HCT116 (cell line): ENCODE data around the gene ZP1. TPM values are rescaled to one million over a fixed set of nuclear protein-coding genes. Genes with fewer than 3 reads are reported as not detected.
A peak's percentile ranks its signal among the peaks of the same experiment; 100 is the strongest.

Experiments used
- ATAC-seq: fragments of 200-7000 bp; cut with Tn5 transposase; 2 replicates; pipeline ENCODE4 v1.9.1; 2020; ENCODE audit warnings: mild to moderate bottlenecking, moderate library complexity
- BruUV-seq: library from RNA; stranded (reverse); fragments of 400-500 nt; replicated peaks from 2 replicates; lab custom pipeline; 2021; lab: Mats Ljungman, UMichigan
- CTCF ChIA-PET: fragments of 300-600 bp; sonication (Branson Sonifier 250); formaldehyde crosslinking; loops from one replicate; lab custom pipeline; 2021; ENCODE audit warnings: antibody characterized with exemption; lab: Charles Lee
- POLR2A ChIA-PET: fragments of 300-600, 350-600 bp; sonication (Branson Sonifier 250); formaldehyde crosslinking; loops from one replicate; lab custom pipeline; 2021; ENCODE audit warnings: antibody characterized with exemption; lab: Charles Lee
- RAD21 ChIA-PET, 2 experiments: fragments of 300-600 bp; sonication (Branson Sonifier 250); formaldehyde crosslinking; loops; one replicate each; lab custom pipeline; 2023; ENCODE audit warnings: low total read pairs in 2 of 2; ENCODE audit not compliant: uncharacterized antibody in 2 of 2, unreplicated experiment in 2 of 2, low non-redundant PET in 1 of 2; lab: Charles Lee
- DNase-seq: peaks from one replicate; pipeline ENCODE4 v3.0.0-alpha.2; 2010; ENCODE audit warnings: low read depth, low spot score
- H2AFZ ChIP-seq: fragments of 200-600 bp; shearing (Covaris generic), sonication (generic); 2 replicates; pipeline ENCODE4 v1.6.1; 2017; ENCODE audit warnings: low read depth, mixed run types, mixed read lengths, antibody characterized with exemption, low read length; ENCODE audit not compliant: poor library complexity, severe bottlenecking
- H3K27ac ChIP-seq: 2 replicates; pipeline ENCODE4 v1.5.1; 2012; ENCODE audit warnings: low read depth, low read length
- H3K27me3 ChIP-seq: fragments of 200-600 bp; sonication (generic); 2 replicates; pipeline ENCODE4 v1.6.1; 2016; ENCODE audit warnings: mixed run types, low read length, mixed read lengths; ENCODE audit not compliant: insufficient read depth
- H3K36me3 ChIP-seq, 2 experiments: fragments of 200-500 bp in 1 of 2; fragments of 200-600 bp in 1 of 2; sonication (Bioruptor generic) in 1 of 2; sonication (generic) in 1 of 2; 2 replicates each; pipeline versions ENCODE4 v1.5.1 to v1.6.1; 2014 to 2016; ENCODE audit warnings: low read length in 2 of 2, inconsistent platforms in 1 of 2, mixed read lengths in 1 of 2, mixed run types in 1 of 2; ENCODE audit not compliant: insufficient read depth in 2 of 2, control insufficient read depth in 1 of 2
- H3K4me1 ChIP-seq, 2 experiments: fragments of 200-600 bp in 1 of 2; sonication (generic) in 1 of 2; 2 replicates each; pipeline versions ENCODE4 v1.5.1 to v1.6.1; 2012 to 2017; ENCODE audit warnings: low read length in 2 of 2, inconsistent platforms in 1 of 2, mild to moderate bottlenecking in 1 of 2, mixed read lengths in 1 of 2, mixed run types in 1 of 2, moderate library complexity in 1 of 2; ENCODE audit not compliant: insufficient read depth in 2 of 2, control insufficient read depth in 1 of 2
- H3K4me2 ChIP-seq: fragments of 200-600 bp; sonication (generic); 2 replicates; pipeline ENCODE4 v1.6.1; 2017; ENCODE audit warnings: mixed run types, low read length, mixed read lengths
- H3K4me3 ChIP-seq, 2 experiments: fragments of 200-600 bp in 1 of 2; sonication (generic) in 1 of 2; replicated peaks in 1 of 2; 2 replicates each; pipeline ENCODE4 v1.5.1; 2011 to 2016; ENCODE audit warnings: low read length in 2 of 2, control low read depth in 1 of 2, low read depth in 1 of 2, mild to moderate bottlenecking in 1 of 2, mixed read lengths in 1 of 2, mixed run types in 1 of 2
- H3K79me2 ChIP-seq: fragments of 200-600 bp; sonication (generic); 2 replicates; pipeline ENCODE4 v1.6.1; 2017; ENCODE audit warnings: mild to moderate bottlenecking, mixed run types, low read length, moderate library complexity, mixed read lengths; ENCODE audit not compliant: insufficient read depth
- H3K9ac ChIP-seq: fragments of 200-600 bp; sonication (generic); 2 replicates; pipeline ENCODE4 v1.6.1; 2016; ENCODE audit warnings: low read length, mixed read lengths
- H3K9me2 ChIP-seq: fragments of 200-600 bp; sonication (generic), shearing (Covaris generic); 2 replicates; pipeline ENCODE4 v1.6.1; 2017; ENCODE audit warnings: mixed run types, mild to moderate bottlenecking, moderate library complexity; ENCODE audit not compliant: insufficient read depth
- H3K9me3 ChIP-seq, 2 experiments: fragments of 200-500 bp in 1 of 2; fragments of 200-600 bp in 1 of 2; sonication (Bioruptor generic) in 1 of 2; sonication (generic) in 1 of 2; 2 replicates each; pipeline ENCODE4 v1.6.1; 2014 to 2017; ENCODE audit warnings: low read length in 2 of 2, mixed read lengths in 2 of 2, inconsistent platforms in 1 of 2, low read depth in 1 of 2, mild to moderate bottlenecking in 1 of 2, mixed run types in 1 of 2, moderate library complexity in 1 of 2; ENCODE audit not compliant: control insufficient read depth in 1 of 2, insufficient read depth in 1 of 2
- H4K20me1 ChIP-seq: fragments of 200-600 bp; sonication (generic), shearing (Covaris generic); 2 replicates; pipeline ENCODE4 v1.6.1; 2017; ENCODE audit warnings: mixed run types, mild to moderate bottlenecking, moderate library complexity; ENCODE audit not compliant: insufficient read depth
- ATF3 ChIP-seq: IDR thresholded peaks from 2 replicates; pipeline ENCODE4 v1.6.1; 2012
- CTCF ChIP-seq, 3 experiments: fragments of 200-600 bp in 1 of 3; sonication (generic) in 1 of 3; IDR thresholded peaks in 2 of 3; conservative IDR thresholded peaks in 1 of 3; 2 replicates each; pipeline ENCODE4 v1.5.1; 2012 to 2017; ENCODE audit warnings: low read depth in 2 of 3, low read length in 2 of 3, antibody characterized with exemption in 1 of 3, borderline replicate concordance in 1 of 3, control low read depth in 1 of 3, mild to moderate bottlenecking in 1 of 3, mixed read lengths in 1 of 3, mixed run types in 1 of 3, moderate library complexity in 1 of 3; ENCODE audit not compliant: insufficient read depth in 1 of 3
- EGR1 ChIP-seq: IDR thresholded peaks from 2 replicates; pipeline ENCODE4 v1.6.1; 2012; ENCODE audit warnings: low read depth
- ELF1 ChIP-seq: IDR thresholded peaks from 2 replicates; pipeline ENCODE4 v1.6.1; 2012; ENCODE audit warnings: low read depth, borderline replicate concordance
- EZH2phosphoT487 ChIP-seq: fragments of 200-600 bp; IDR thresholded peaks from 2 replicates; pipeline ENCODE4 v1.6.1; 2018; ENCODE audit warnings: antibody characterized with exemption, borderline replicate concordance
- FOSL1 ChIP-seq: IDR thresholded peaks from 2 replicates; pipeline ENCODE4 v1.6.1; 2012; ENCODE audit warnings: low read depth
- MAX ChIP-seq: IDR thresholded peaks from 2 replicates; pipeline ENCODE4 v1.6.1; 2012
- POLR2AphosphoS5 ChIP-seq: IDR thresholded peaks from 2 replicates; pipeline ENCODE4 v1.6.1; 2011; ENCODE audit warnings: mild to moderate bottlenecking, low read depth, low read length, moderate library complexity
- TCF7L2 ChIP-seq: IDR thresholded peaks from 2 replicates; pipeline ENCODE4 v1.7.0; 2011; ENCODE audit warnings: borderline replicate concordance, inconsistent platforms; ENCODE audit not compliant: insufficient read depth, insufficient read length; ENCODE audit errors: extremely low read depth
- intact Hi-C: fragments of 100-400 bp; cut with micrococcal nuclease; formaldehyde crosslinking; loops from 2 replicates; pipeline ENCODE4 v1.10.0; 2022
- total RNA-seq: library from RNA; stranded (reverse); gene quantifications from one replicate; pipeline ENCODE4 v1.2.1, GENCODE V29; 2021; ENCODE audit not compliant: unreplicated experiment

Gene ZP1
- total RNA-seq, 1 experiment from 2014 or later: not detected

GRCh38 chr11:60899046-60899936 lies 31.9 kb downstream of the ZP1 start (continued):
- TF ChIP-seq CTCF (IDR thresholded peaks at IDR 0.05 in 2 of 3, conservative IDR thresholded peaks at IDR 0.05 in 1 of 3; ENCODE audit: borderline replicate concordance in 1 of 3, insufficient read depth in 1 of 3, low read depth in 2 of 3, low read length in 2 of 3) (peak; percentile 67 to 93 (median 93); a peak in 5 of 6 replicates), EZH2phosphoT487 (no peak), MAX (no peak)

- Histone ChIP-seq H3K4me3 (no peak overlapping the region), H2AFZ (no peak overlapping the region), H4K20me1 (peaks cover 7% of the 10 kb centered on the region), H3K4me1 (peaks cover 6 to 9% of the 10 kb centered on the region in 2 experiments; a peak in 3 of 4 replicates), H3K79me2 (peaks cover 43% of the 10 kb centered on the region), H3K9me2 (no peaks in the 10 kb centered on the region), H3K27me3 (no peaks in the 10 kb centered on the region), H3K36me3 (peaks cover 58 to 71% of the 10 kb centered on the region in 2 experiments), H3K4me2 (no peak overlapping the region), H3K9me3 (no peaks in the 10 kb centered on the region), H3K9ac (no peak overlapping the region), H3K27ac (no peak overlapping the region)
- no peak for DNase-seq
- ATAC-seq: no peak
- ChIA-PET CTCF (interaction anchor here (0.6 to 2.1 kb wide), 25 partner anchors 8 to 288 kb away, joined by 3 to 38 read pairs (median 4); partner anchors contain the start of genes TMEM109 and TMEM132A), POLR2A (no interaction called here), RAD21 (interaction anchor here in 1 of 2 experiments (1.8 kb wide), 1 partner anchor 69 kb away, joined by 7 read pairs; no protein-coding TSS in a partner anchor)
- TF ChIP-seq MAX: no peak
- TF ChIP-seq POLR2AphosphoS5: no peak
- no peak for TF ChIP-seq FOSL1
- TF ChIP-seq ELF1: no peak
- TF ChIP-seq TCF7L2: no peak
- TF ChIP-seq ATF3: no peak
- no peak for TF ChIP-seq EGR1
- no TSS peak for BruUV-seq
- intact Hi-C loops: loop anchor here (1.0 kb wide), 1 partner anchor 69 kb away; no protein-coding TSS in a partner anchor
These were observed 32.6 kb downstream of the ZP1 start for GRCh38 chr11:60899977-60900376.
